ENCODE measurements around the gene SLC41A1. TPM values are rescaled to one million over a fixed set of nuclear protein-coding genes. Genes with fewer than 3 reads are reported as not detected.

SLC41A1 gene
- total RNA-seq, 1 donor from 2014 or later: 25.9 TPM

DNA sequence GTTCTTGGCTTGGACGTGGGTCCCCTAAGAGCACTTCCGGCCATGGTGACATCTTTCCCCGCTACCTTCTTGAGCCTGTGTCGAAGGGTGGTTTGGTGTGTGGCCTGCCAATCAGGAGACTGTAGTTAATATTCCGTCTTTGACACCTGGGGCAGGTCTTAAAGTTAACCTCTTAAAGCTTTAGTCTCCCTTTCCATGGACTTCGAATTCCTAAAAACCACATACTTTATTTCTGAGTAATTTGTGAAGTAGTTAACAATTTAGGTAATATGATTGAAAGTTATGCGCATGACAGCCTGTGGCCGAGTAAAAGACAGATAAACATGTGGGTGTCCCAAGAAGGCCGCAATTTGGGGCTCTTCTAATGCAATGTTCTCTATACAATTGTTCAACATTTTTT, 27.6 kb downstream of the SLC41A1 start:
- TF ChIP-seq, protein P1, sequence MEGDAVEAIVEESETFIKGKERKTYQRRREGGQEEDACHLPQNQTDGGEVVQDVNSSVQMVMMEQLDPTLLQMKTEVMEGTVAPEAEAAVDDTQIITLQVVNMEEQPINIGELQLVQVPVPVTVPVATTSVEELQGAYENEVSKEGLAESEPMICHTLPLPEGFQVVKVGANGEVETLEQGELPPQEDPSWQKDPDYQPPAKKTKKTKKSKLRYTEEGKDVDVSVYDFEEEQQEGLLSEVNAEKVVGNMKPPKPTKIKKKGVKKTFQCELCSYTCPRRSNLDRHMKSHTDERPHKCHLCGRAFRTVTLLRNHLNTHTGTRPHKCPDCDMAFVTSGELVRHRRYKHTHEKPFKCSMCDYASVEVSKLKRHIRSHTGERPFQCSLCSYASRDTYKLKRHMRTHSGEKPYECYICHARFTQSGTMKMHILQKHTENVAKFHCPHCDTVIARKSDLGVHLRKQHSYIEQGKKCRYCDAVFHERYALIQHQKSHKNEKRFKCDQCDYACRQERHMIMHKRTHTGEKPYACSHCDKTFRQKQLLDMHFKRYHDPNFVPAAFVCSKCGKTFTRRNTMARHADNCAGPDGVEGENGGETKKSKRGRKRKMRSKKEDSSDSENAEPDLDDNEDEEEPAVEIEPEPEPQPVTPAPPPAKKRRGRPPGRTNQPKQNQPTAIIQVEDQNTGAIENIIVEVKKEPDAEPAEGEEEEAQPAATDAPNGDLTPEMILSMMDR (conservative IDR thresholded peaks at IDR 0.05): no peak

GRCh38 chr1:205783904-205784303, 29.1 kb downstream of the SLC41A1 start:
- DNase-seq (ENCODE audit: extremely low spot score, unreplicated experiment): no peak
- no peak overlapping the region for H3K27ac Mint-ChIP-seq
- H3K36me3 Mint-ChIP-seq: no peaks in the 10 kb centered on the region
- no peaks in the 10 kb centered on the region for H3K4me1 Mint-ChIP-seq (ENCODE audit: unreplicated experiment)
- no peak overlapping the region for H3K4me3 Mint-ChIP-seq
- no peaks in the 10 kb centered on the region for H3K27me3 Mint-ChIP-seq
- TF ChIP-seq, protein P1 (conservative IDR thresholded peaks at IDR 0.05): no peak
- no peaks in the 10 kb centered on the region for H3K9me3 Mint-ChIP-seq

More for the DNA sequence above, 27.6 kb downstream of the SLC41A1 start:
- Mint-ChIP-seq H3K9me3 (no peaks in the 10 kb centered on the region), H3K27me3 (no peaks in the 10 kb centered on the region), H3K27ac (no peak overlapping the region), H3K36me3 (peaks cover 3% of the 10 kb centered on the region), H3K4me3 (no peak overlapping the region), H3K4me1 (ENCODE audit: unreplicated experiment) (no peaks in the 10 kb centered on the region)
- no peak for DNase-seq (ENCODE audit: extremely low spot score, unreplicated experiment)

- Mint-ChIP-seq H3K36me3 (no peaks in the 10 kb centered on the region), H3K4me1 (ENCODE audit: unreplicated experiment) (no peaks in the 10 kb centered on the region), H3K27ac (no peak overlapping the region), H3K9me3 (no peaks in the 10 kb centered on the region), H3K27me3 (no peaks in the 10 kb centered on the region), H3K4me3 (no peak overlapping the region)
- DNase-seq (ENCODE audit: extremely low spot score, unreplicated experiment): no peak
- TF ChIP-seq, protein P1 (conservative IDR thresholded peaks at IDR 0.05): no peak
These were observed 29.6 kb downstream of the SLC41A1 start for GRCh38 chr1:205783433-205783795.

GRCh38 chr1:205782627-205783432, 30.2 kb downstream of the SLC41A1 start:
- Mint-ChIP-seq H3K9me3 (no peaks in the 10 kb centered on the region), H3K27me3 (no peaks in the 10 kb centered on the region), H3K4me1 (ENCODE audit: unreplicated experiment) (no peaks in the 10 kb centered on the region), H3K36me3 (no peaks in the 10 kb centered on the region), H3K4me3 (no peak overlapping the region), H3K27ac (no peak overlapping the region)
- no peak for DNase-seq (ENCODE audit: extremely low spot score, unreplicated experiment)
- TF ChIP-seq, protein P1 (conservative IDR thresholded peaks at IDR 0.05): no peak

DNA sequence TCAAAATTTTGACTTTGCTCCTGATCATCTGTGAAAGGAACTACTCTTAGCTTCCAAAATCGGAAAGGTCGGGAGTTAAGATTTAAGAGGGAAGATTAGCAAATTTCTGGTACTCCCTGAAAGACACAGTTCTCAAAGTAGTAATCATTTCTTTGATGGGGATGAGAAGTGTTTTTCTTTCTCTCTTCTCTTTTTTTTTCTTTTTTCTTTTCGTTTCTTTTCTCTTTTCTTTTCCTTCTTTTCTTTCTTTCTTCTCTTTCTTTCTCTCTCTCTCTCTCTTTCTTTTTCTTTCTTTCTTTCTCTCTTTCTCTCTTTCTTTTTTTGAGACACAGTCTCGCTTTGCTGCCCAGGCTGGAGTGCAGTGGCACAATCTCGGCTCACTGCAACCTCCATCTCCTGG, 32.7 kb downstream of the SLC41A1 start:
- DNase-seq (ENCODE audit: extremely low spot score, unreplicated experiment): no peak
- no peak overlapping the region for H3K27ac Mint-ChIP-seq
- no peak overlapping the region for H3K4me3 Mint-ChIP-seq
- TF ChIP-seq, protein P1 (conservative IDR thresholded peaks at IDR 0.05): no peak
- no peaks in the 10 kb centered on the region for H3K36me3 Mint-ChIP-seq
- peaks cover 2% of the 10 kb centered on the region for H3K27me3 Mint-ChIP-seq
- H3K9me3 Mint-ChIP-seq: no peaks in the 10 kb centered on the region
- H3K4me1 Mint-ChIP-seq (ENCODE audit: unreplicated experiment): peaks cover 4% of the 10 kb centered on the region

Data from type B pancreatic cell (in vitro differentiated cells).